Activated CD8-positive, alpha-beta memory T cell treated with anti-CD3 and anti-CD28 coated beads, Interleukin-2, amount 50 U/mL, for 1 hour (primary cell): ENCODE measurements around the gene HOXC5.

ENCODE experiments used
- DNase-seq: peaks from one replicate; pipeline ENCODE4 v3.0.0-alpha.2; 2020; ENCODE audit errors: extremely low read depth

HOXC5 gene

GRCh38 chr12:54019924-54020590, 12.8 kb upstream of the HOXC5 start:
- DNase-seq = no peak

GRCh38 chr12:54020591-54021405, 12.1 kb upstream of the HOXC5 start:
- DNase-seq = no peak

- DNase-seq = no peak
Measured at GRCh38 chr12:54021432-54022013, 11.3 kb upstream of the HOXC5 start.

- DNase-seq = no peak
Measured at GRCh38 chr12:54022960-54023884, 9.6 kb upstream of the HOXC5 start.

GRCh38 chr12:54024127-54024526, 8.7 kb upstream of the HOXC5 start:
- no peak for DNase-seq

GRCh38 chr12:54024581-54025305, 8.1 kb upstream of the HOXC5 start:
- no peak for DNase-seq

- no peak for DNase-seq
Measured at GRCh38 chr12:54025499-54026405, 7.1 kb upstream of the HOXC5 start.

GRCh38 chr12:54026640-54027441, 6.0 kb upstream of the HOXC5 start:
- DNase-seq = no peak

GRCh38 chr12:54027442-54027786, 5.4 kb upstream of the HOXC5 start:
- no peak for DNase-seq

- DNase-seq = no peak
Measured at GRCh38 chr12:54028314-54029201, 4.3 kb upstream of the HOXC5 start, which contains the start of gene HOXC6. Gene HOXC6, plus strand, starts transcription at chr12:54028440. Its CDS starts 82 bp downstream, at chr12:54028522.

GRCh38 chr12:54029529-54030441, 3.1 kb upstream of the HOXC5 start:
- DNase-seq = no peak

GRCh38 chr12:54030442-54030801, 2.4 kb upstream of the HOXC5 start:
- DNase-seq = no peak

GRCh38 chr12:54030889-54031471, 1.9 kb upstream of the HOXC5 start:
- DNase-seq = no peak

- DNase-seq = no peak
Measured at GRCh38 chr12:54031480-54031879, 1.4 kb upstream of the HOXC5 start.

- DNase-seq = no peak
Measured at GRCh38 chr12:54032086-54032619, 697 bp upstream of the HOXC5 start.

- no peak for DNase-seq
Measured at GRCh38 chr12:54033106-54033979, 493 bp downstream of the HOXC5 start.
